Esophagus squamous epithelium (tissue), 5 donors: ENCODE results near the gene ROR1. TPM values are rescaled to one million over a fixed set of nuclear protein-coding genes. Genes with fewer than 3 reads are reported as not detected.

Experiments used
- DNase-seq: peaks from one replicate; lab custom pipeline; 2025; lab: John Stamatoyannopoulos, UW
- H3K27ac ChIP-seq, 4 donors: fragments of 200-600 bp; sonication (generic); one replicate each; pipeline ENCODE4 v1.5.1; 2016 to 2019; ENCODE audit warnings: mild to moderate bottlenecking in 1 of 4
- H3K27me3 ChIP-seq, 4 donors: fragments of 200-600 bp; sonication (generic); 1 replicate in 3 of 4; 2 replicates in 1 of 4; pipeline versions ENCODE4 v1.5.1 to v1.6.0; 2017 to 2021; ENCODE audit warnings: antibody characterized with exemption in 1 of 4
- H3K36me3 ChIP-seq, 3 donors: fragments of 200-600 bp; sonication (generic); one replicate each; pipeline ENCODE4 v1.5.1; 2016 to 2019
- H3K4me1 ChIP-seq, 3 donors: fragments of 200-600 bp; sonication (generic); one replicate each; pipeline ENCODE4 v1.5.1; 2017 to 2019
- H3K4me3 ChIP-seq, 4 donors: fragments of 200-600 bp; sonication (generic); 1 replicate in 3 of 4; 2 replicates in 1 of 4; pipeline ENCODE4 v1.5.1; 2016 to 2019; ENCODE audit warnings: mild to moderate bottlenecking in 2 of 4, moderate library complexity in 1 of 4
- H3K9me3 ChIP-seq, 3 donors: fragments of 200-600 bp; sonication (generic); one replicate each; pipeline ENCODE4 v1.5.1; 2016 to 2019
- POLR2A ChIP-seq, 4 donors: fragments of 450-650 bp; IDR thresholded peaks; one replicate each; pipeline ENCODE4 v1.6.1; 2017; ENCODE audit warnings: antibody characterized with exemption in 4 of 4, mild to moderate bottlenecking in 4 of 4, moderate library complexity in 3 of 4
- WGBS, 2 donors: methylation state at CpG; one replicate each; pipeline ENCODE4 v1.1.5; 2018; 5-methylcytosine and 5-hydroxymethylcytosine counted together
- intact Hi-C: fragments of 100-400 bp; cut with DNase I; formaldehyde crosslinking; loops from one replicate; pipeline ENCODE4 v1.15.0; 2022
- total RNA-seq, 4 donors: library from RNA; depleted of rRNA; stranded (reverse); fragments of >200 nt; gene quantifications; one replicate each; pipeline ENCODE4 v1.1.0, GENCODE V29; 2016
- TF ChIP-seq, protein P1 (sequence below), 6 experiments: fragments of 450-650 bp in 4 of 6; fragments of 200-600 bp in 2 of 6; sonication (generic) in 2 of 6; IDR thresholded peaks; one replicate each; pipeline ENCODE4 v1.5.1; 2016 to 2019; ENCODE audit warnings: antibody characterized with exemption in 6 of 6, mild to moderate bottlenecking in 4 of 6, moderate library complexity in 4 of 6
- donor health status: DM: yes; HTN: yes; CAD: no.

ROR1 gene
- total RNA-seq, 4 donors from 2014 or later = 6.6 to 15.3 (median 9.4) TPM

DNA sequence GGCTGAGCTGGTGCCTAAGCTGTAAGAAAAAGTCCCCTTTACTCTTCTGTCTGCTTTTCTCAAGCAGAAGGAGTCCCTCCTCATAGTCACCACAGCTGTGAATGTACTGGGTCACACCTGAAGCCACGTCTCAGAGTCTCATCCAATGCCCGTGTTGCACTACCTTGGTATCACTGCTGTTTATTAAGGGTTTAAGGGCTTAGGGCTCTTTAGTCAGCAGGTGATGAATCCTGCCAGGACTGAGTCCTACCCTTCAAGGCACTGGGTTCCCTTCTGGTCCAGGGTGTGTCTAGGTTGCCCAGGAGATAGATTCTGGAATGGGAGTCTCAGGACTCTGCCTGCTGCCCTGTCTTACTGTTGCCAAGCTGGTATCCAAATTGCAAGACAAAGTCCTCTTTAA, 33.4 kb upstream of the ROR1 start:
- Histone ChIP-seq H3K4me1 (peaks cover 0 to 27% (median 12%) of the 10 kb centered on the region in 3 donors), H3K27ac (peak overlapping the region in 2 of 4 donors; percentile 11 to 45), H3K9me3 (no peaks in the 10 kb centered on the region), H3K4me3 (no peak overlapping the region), H3K36me3 (no peaks in the 10 kb centered on the region), H3K27me3 (peaks cover 0 to 9% (median 0%) of the 10 kb centered on the region in 4 donors)
- 59% methylated on average over 2 of the region's 2 CpGs; no CpG with 5 or more reads in 1 of the 2 donors for WGBS, 2 donors
- TF ChIP-seq, protein P1, sequence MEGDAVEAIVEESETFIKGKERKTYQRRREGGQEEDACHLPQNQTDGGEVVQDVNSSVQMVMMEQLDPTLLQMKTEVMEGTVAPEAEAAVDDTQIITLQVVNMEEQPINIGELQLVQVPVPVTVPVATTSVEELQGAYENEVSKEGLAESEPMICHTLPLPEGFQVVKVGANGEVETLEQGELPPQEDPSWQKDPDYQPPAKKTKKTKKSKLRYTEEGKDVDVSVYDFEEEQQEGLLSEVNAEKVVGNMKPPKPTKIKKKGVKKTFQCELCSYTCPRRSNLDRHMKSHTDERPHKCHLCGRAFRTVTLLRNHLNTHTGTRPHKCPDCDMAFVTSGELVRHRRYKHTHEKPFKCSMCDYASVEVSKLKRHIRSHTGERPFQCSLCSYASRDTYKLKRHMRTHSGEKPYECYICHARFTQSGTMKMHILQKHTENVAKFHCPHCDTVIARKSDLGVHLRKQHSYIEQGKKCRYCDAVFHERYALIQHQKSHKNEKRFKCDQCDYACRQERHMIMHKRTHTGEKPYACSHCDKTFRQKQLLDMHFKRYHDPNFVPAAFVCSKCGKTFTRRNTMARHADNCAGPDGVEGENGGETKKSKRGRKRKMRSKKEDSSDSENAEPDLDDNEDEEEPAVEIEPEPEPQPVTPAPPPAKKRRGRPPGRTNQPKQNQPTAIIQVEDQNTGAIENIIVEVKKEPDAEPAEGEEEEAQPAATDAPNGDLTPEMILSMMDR (IDR thresholded peaks at IDR 0.05) = no peak
- no peak for TF ChIP-seq POLR2A (IDR thresholded peaks at IDR 0.05)
- no peak for DNase-seq
- intact Hi-C loops = no loop called here

DNA sequence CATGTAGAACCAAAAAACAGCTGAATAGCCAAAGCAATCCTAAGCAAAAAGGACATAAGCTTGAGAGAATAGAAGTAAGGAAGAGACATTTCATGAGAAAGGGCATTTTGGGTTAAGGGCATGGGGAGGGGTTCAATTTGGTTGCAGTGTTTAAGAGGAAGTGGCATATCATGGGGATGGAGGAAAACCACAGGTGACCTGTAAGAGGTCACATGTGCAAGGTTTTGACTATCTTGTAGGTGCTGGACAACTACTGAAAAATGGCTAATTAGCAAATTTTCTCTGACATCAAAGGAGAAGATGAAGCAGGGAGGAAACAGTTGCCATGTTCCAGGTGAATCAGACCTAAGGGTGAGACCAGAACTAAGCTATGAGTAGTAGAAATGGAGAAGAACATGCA, 31.3 kb upstream of the ROR1 start:
- TF ChIP-seq POLR2A (IDR thresholded peaks at IDR 0.05) = no peak
- TF ChIP-seq, protein P1 (IDR thresholded peaks at IDR 0.05) = no peak
- intact Hi-C loops = no loop called here
- Histone ChIP-seq H3K9me3 (no peaks in the 10 kb centered on the region), H3K27me3 (peaks cover 0 to 9% (median 0%) of the 10 kb centered on the region in 4 donors), H3K4me3 (no peak overlapping the region), H3K36me3 (no peaks in the 10 kb centered on the region), H3K27ac (no peak overlapping the region), H3K4me1 (peaks cover 0 to 38% (median 16%) of the 10 kb centered on the region in 3 donors)
- no peak for DNase-seq

DNA sequence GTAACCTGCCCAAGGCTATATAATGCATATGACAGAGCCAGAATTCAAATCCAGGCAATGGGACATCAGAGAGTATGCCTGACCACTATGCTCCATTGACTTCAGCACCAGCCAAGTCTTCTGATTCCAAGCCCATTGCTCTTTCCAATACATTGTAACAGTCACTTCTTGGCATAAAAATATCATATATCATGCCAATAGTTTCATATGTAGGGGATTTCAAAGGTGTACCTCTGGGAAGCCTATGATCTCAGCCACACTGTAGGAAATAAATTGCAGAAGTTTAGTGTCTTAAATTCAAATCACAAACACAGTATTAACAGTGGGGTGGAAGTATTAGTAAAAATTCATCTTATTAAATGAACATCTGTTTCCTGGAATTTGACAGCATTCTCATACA, 30.0 kb upstream of the ROR1 start:
- TF ChIP-seq, protein P1 (IDR thresholded peaks at IDR 0.05) = no peak
- no peak for TF ChIP-seq POLR2A (IDR thresholded peaks at IDR 0.05)
- Histone ChIP-seq H3K36me3 (no peaks in the 10 kb centered on the region), H3K27me3 (peaks cover 0 to 9% (median 0%) of the 10 kb centered on the region in 4 donors), H3K4me3 (no peak overlapping the region), H3K27ac (no peak overlapping the region), H3K4me1 (peaks cover 0 to 41% (median 22%) of the 10 kb centered on the region in 3 donors), H3K9me3 (no peaks in the 10 kb centered on the region)
- intact Hi-C loops = no loop called here
- no peak for DNase-seq

DNA sequence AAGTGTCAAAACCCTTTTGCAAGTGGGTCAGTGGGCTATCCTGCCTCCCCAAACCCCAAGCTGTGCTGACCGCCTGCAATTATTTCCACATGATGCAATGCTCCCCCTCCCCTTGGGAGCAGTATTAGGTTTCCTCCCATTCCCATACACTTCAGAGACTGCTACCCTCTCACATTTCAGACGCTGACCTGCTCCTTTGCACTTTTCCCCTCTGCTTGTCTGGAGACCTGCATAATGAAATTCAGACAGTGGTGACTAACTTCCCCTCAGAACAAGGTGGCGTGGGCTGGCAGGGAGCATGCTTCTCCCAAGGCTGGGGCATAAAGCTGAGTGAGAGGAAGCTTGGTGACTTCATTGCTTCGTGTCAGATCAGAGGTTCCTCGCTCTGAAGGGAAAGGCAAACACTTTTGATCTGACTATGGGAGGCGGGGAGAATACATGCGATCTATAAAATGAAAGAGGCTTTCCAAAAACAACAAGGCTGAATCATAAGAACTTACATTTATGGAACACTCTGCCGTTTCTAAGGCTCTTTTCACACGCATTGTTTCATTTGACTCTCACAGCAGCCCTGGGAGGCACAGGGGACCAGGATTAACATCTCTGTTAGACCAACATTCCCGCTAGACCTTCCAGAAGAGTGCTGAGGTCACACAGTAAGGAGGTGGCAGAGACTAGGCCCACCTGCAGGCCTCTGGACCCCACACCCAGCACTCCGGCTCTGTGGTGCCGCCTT, 27.5 kb upstream of the ROR1 start:
- 47 to 50% methylated on average over 12 of the region's 12 CpGs for WGBS, 2 donors
- no peaks in the 10 kb centered on the region for H3K9me3 ChIP-seq
- H3K4me3 ChIP-seq = no peak overlapping the region
- peaks cover 0 to 19% (median 11%) of the 10 kb centered on the region in 3 donors for H3K4me1 ChIP-seq
- intact Hi-C loops = no loop called here
- H3K27me3 ChIP-seq = peaks cover 0 to 9% (median 0%) of the 10 kb centered on the region in 4 donors
- no peak for DNase-seq
- TF ChIP-seq, protein P1 (IDR thresholded peaks at IDR 0.05) = no peak
- no peak for TF ChIP-seq POLR2A (IDR thresholded peaks at IDR 0.05)
- no peak overlapping the region for H3K27ac ChIP-seq
- H3K36me3 ChIP-seq = no peaks in the 10 kb centered on the region

DNA sequence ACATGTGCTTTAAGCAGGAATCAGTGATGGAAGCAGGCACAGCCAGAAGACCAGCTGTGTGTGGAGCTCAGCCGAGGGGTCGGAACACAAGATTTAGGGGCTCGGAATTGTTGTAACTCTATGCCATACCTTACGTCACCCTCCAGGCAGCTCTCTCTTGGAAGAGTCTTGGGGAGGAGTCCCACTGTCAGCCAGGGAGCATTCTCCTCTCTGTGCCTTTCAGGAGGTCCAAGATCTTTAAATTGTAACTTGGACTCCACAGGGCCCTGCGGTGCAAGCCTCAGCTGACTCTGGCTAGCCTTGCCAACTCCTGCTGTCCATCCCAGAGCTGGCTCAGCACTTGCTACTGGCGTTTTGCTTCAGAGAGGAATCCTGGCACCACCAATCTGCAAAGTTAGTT, 26.4 kb upstream of the ROR1 start:
- Histone ChIP-seq H3K4me1 (peaks cover 0 to 19% (median 11%) of the 10 kb centered on the region in 3 donors), H3K4me3 (no peak overlapping the region), H3K9me3 (no peaks in the 10 kb centered on the region), H3K27ac (no peak overlapping the region), H3K36me3 (no peaks in the 10 kb centered on the region), H3K27me3 (peaks cover 0 to 7% (median 0%) of the 10 kb centered on the region in 4 donors)
- no peak for DNase-seq
- 73 to 75% methylated on average over 6 of the region's 6 CpGs for WGBS, 2 donors
- intact Hi-C loops = no loop called here
- no peak for TF ChIP-seq POLR2A (IDR thresholded peaks at IDR 0.05)
- TF ChIP-seq, protein P1 (IDR thresholded peaks at IDR 0.05) = no peak
